Neural cell (in vitro differentiated cells): ENCODE measurements around the gene CTNNA1. TPM values are rescaled to one million over a fixed set of nuclear protein-coding genes. Genes with fewer than 3 reads are reported as not detected.

Experiments
- H2AFZ ChIP-seq: fragments of 200-600, 300-800 bp; sonication (generic), shearing (Covaris generic); 2 replicates; pipeline ENCODE4 v1.6.0; 2014; ENCODE audit warnings: low read depth, mild to moderate bottlenecking, antibody characterized with exemption, low read length, moderate library complexity
- H3F3A ChIP-seq: fragments of 200-600 bp; shearing (Covaris generic); 2 replicates; pipeline ENCODE4 v1.6.1; 2016; ENCODE audit warnings: mild to moderate bottlenecking, moderate library complexity, mixed read lengths, antibody characterized with exemption, low read length; ENCODE audit not compliant: insufficient read depth, poor library complexity, severe bottlenecking
- H3K27ac ChIP-seq: fragments of 200-600, 300-800 bp; sonication (generic), shearing (Covaris generic); 2 replicates; pipeline ENCODE4 v1.5.1; 2014; ENCODE audit warnings: mild to moderate bottlenecking, low read length, moderate library complexity
- H3K27me3 ChIP-seq: fragments of 300-800, 200-600 bp; sonication (generic), shearing (Covaris generic); 2 replicates; pipeline ENCODE4 v1.6.0; 2014; ENCODE audit warnings: mild to moderate bottlenecking, low read depth, low read length, moderate library complexity; ENCODE audit not compliant: insufficient read depth
- H3K36me3 ChIP-seq: fragments of 300-800, 200-600 bp; sonication (generic), shearing (Covaris generic); 2 replicates; pipeline ENCODE4 v1.5.1; 2014; ENCODE audit warnings: mild to moderate bottlenecking, antibody characterized with exemption, low read length, moderate library complexity; ENCODE audit not compliant: insufficient read depth
- H3K4me2 ChIP-seq: fragments of 300-800, 200-600 bp; sonication (generic), shearing (Covaris generic); 2 replicates; pipeline ENCODE4 v1.6.0; 2014; ENCODE audit warnings: mild to moderate bottlenecking, low read length
- H3K4me3 ChIP-seq: fragments of 300-800, 200-600 bp; sonication (generic), shearing (Covaris generic); 2 replicates; pipeline ENCODE4 v1.5.1; 2014; ENCODE audit warnings: mild to moderate bottlenecking, low read length, moderate library complexity
- H3K79me2 ChIP-seq: fragments of 200-600 bp; shearing (Covaris generic); replicated peaks from 2 replicates; pipeline ENCODE4 v1.6.0; 2014; ENCODE audit warnings: mild to moderate bottlenecking, low read length, moderate library complexity; ENCODE audit not compliant: insufficient read depth
- H3K9ac ChIP-seq: fragments of 300-800, 200-600 bp; sonication (generic), shearing (Covaris generic); 2 replicates; pipeline ENCODE4 v1.6.1; 2016; ENCODE audit warnings: mild to moderate bottlenecking, low read length, mixed read lengths
- H3K9me2 ChIP-seq: fragments of 200-600 bp; shearing (Covaris generic); 2 replicates; pipeline ENCODE4 v1.6.1; 2016; ENCODE audit warnings: mild to moderate bottlenecking, low read length, mixed read lengths; ENCODE audit not compliant: insufficient read depth
- H3K9me3 ChIP-seq: fragments of 200-600, 300-800 bp; sonication (generic), shearing (Covaris generic); 2 replicates; pipeline ENCODE4 v1.6.1; 2016; ENCODE audit warnings: mild to moderate bottlenecking, mixed run types, low read length, moderate library complexity, mixed read lengths
- H4K20me1 ChIP-seq: fragments of 200-600 bp; shearing (Covaris generic); 2 replicates; pipeline ENCODE4 v1.6.1; 2016; ENCODE audit warnings: mild to moderate bottlenecking, mixed run types; ENCODE audit not compliant: insufficient read depth
- EP300 ChIP-seq: fragments of 450-650 bp; conservative IDR thresholded peaks from 2 replicates; pipeline ENCODE4 v1.6.1; 2014; ENCODE audit warnings: antibody characterized with exemption, mild to moderate bottlenecking, moderate library complexity; ENCODE audit not compliant: poor library complexity, severe bottlenecking
- EZH2 ChIP-seq: fragments of 200-600, 300-800 bp; shearing (Covaris generic), sonication (generic); IDR thresholded peaks from 2 replicates; pipeline ENCODE4 v1.6.1; 2014; ENCODE audit warnings: antibody characterized with exemption, low read length, borderline replicate concordance, mild to moderate bottlenecking; ENCODE audit not compliant: insufficient read depth, poor library complexity, severe bottlenecking
- MXI1 ChIP-seq: fragments of 450-650 bp; conservative IDR thresholded peaks from 2 replicates; pipeline ENCODE4 v1.6.1; 2014; ENCODE audit warnings: antibody characterized with exemption, mild to moderate bottlenecking; ENCODE audit not compliant: poor library complexity, severe bottlenecking
- POLR2AphosphoS5 ChIP-seq: IDR thresholded peaks from 2 replicates; pipeline ENCODE4 v1.6.1; 2012
- RAD21 ChIP-seq: fragments of 450-650 bp; conservative IDR thresholded peaks from 2 replicates; pipeline ENCODE4 v1.6.1; 2014; ENCODE audit warnings: antibody characterized with exemption, mild to moderate bottlenecking, moderate library complexity
- SMC3 ChIP-seq: fragments of 450-650 bp; conservative IDR thresholded peaks from 2 replicates; pipeline ENCODE4 v1.6.1; 2014; ENCODE audit warnings: antibody characterized with exemption, mild to moderate bottlenecking, moderate library complexity; ENCODE audit not compliant: poor library complexity
- TAF1 ChIP-seq: IDR thresholded peaks from 2 replicates; pipeline ENCODE4 v1.6.1; 2012; ENCODE audit warnings: low read depth
- polyA plus RNA-seq: library from polyadenylated mRNA; depleted of rRNA; stranded (reverse); fragments of >200 nt; gene quantifications from 2 replicates; pipeline ENCODE4 v1.2.3, GENCODE V29; 2014
- TF ChIP-seq, protein P1 (sequence below): fragments of 450-650 bp; IDR thresholded peaks from 2 replicates; pipeline ENCODE4 v1.5.1; 2014; ENCODE audit warnings: antibody characterized with exemption, mild to moderate bottlenecking, moderate library complexity; ENCODE audit not compliant: poor library complexity, severe bottlenecking
- TF ChIP-seq, protein P2 (sequence below): IDR thresholded peaks from 2 replicates; pipeline ENCODE4 v1.6.1; 2012; ENCODE audit warnings: borderline replicate concordance

Gene CTNNA1
- polyA plus RNA-seq, 1 donor from 2014 or later = 87.9 TPM

- Histone ChIP-seq H2AFZ (no peak overlapping the region), H3F3A (no peaks in the 10 kb centered on the region), H3K9ac (no peak overlapping the region), H3K36me3 (no peaks in the 10 kb centered on the region), H3K4me3 (no peak overlapping the region), H3K27me3 (no peaks in the 10 kb centered on the region), H3K4me2 (no peak overlapping the region), H3K9me2 (no peaks in the 10 kb centered on the region), H3K9me3 (no peaks in the 10 kb centered on the region), H4K20me1 (no peaks in the 10 kb centered on the region), H3K27ac (no peak overlapping the region), H3K79me2 (no peaks in the 10 kb centered on the region)
- TF ChIP-seq SMC3 (no peak), EP300 (no peak), RAD21 (no peak), MXI1 (no peak), TAF1 (no peak)
- TF ChIP-seq, protein P1, sequence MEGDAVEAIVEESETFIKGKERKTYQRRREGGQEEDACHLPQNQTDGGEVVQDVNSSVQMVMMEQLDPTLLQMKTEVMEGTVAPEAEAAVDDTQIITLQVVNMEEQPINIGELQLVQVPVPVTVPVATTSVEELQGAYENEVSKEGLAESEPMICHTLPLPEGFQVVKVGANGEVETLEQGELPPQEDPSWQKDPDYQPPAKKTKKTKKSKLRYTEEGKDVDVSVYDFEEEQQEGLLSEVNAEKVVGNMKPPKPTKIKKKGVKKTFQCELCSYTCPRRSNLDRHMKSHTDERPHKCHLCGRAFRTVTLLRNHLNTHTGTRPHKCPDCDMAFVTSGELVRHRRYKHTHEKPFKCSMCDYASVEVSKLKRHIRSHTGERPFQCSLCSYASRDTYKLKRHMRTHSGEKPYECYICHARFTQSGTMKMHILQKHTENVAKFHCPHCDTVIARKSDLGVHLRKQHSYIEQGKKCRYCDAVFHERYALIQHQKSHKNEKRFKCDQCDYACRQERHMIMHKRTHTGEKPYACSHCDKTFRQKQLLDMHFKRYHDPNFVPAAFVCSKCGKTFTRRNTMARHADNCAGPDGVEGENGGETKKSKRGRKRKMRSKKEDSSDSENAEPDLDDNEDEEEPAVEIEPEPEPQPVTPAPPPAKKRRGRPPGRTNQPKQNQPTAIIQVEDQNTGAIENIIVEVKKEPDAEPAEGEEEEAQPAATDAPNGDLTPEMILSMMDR = no peak
These were observed 142.7 kb downstream of the CTNNA1 start for GRCh38 chr5:138895918-138896317.

- no peak overlapping the region for H3K27ac ChIP-seq
- no peak overlapping the region for H3K9ac ChIP-seq
- no peaks in the 10 kb centered on the region for H3K79me2 ChIP-seq
- H3K4me2 ChIP-seq = no peak overlapping the region
- no peaks in the 10 kb centered on the region for H3K36me3 ChIP-seq
- no peaks in the 10 kb centered on the region for H4K20me1 ChIP-seq
- no peak overlapping the region for H2AFZ ChIP-seq
- TF ChIP-seq POLR2AphosphoS5 = no peak
- no peak for TF ChIP-seq EZH2
- TF ChIP-seq, protein P2, sequence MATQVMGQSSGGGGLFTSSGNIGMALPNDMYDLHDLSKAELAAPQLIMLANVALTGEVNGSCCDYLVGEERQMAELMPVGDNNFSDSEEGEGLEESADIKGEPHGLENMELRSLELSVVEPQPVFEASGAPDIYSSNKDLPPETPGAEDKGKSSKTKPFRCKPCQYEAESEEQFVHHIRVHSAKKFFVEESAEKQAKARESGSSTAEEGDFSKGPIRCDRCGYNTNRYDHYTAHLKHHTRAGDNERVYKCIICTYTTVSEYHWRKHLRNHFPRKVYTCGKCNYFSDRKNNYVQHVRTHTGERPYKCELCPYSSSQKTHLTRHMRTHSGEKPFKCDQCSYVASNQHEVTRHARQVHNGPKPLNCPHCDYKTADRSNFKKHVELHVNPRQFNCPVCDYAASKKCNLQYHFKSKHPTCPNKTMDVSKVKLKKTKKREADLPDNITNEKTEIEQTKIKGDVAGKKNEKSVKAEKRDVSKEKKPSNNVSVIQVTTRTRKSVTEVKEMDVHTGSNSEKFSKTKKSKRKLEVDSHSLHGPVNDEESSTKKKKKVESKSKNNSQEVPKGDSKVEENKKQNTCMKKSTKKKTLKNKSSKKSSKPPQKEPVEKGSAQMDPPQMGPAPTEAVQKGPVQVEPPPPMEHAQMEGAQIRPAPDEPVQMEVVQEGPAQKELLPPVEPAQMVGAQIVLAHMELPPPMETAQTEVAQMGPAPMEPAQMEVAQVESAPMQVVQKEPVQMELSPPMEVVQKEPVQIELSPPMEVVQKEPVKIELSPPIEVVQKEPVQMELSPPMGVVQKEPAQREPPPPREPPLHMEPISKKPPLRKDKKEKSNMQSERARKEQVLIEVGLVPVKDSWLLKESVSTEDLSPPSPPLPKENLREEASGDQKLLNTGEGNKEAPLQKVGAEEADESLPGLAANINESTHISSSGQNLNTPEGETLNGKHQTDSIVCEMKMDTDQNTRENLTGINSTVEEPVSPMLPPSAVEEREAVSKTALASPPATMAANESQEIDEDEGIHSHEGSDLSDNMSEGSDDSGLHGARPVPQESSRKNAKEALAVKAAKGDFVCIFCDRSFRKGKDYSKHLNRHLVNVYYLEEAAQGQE = no peak
- H3F3A ChIP-seq = no peaks in the 10 kb centered on the region
- H3K9me2 ChIP-seq = no peaks in the 10 kb centered on the region
- no peaks in the 10 kb centered on the region for H3K9me3 ChIP-seq
- no peak overlapping the region for H3K4me3 ChIP-seq
- no peaks in the 10 kb centered on the region for H3K27me3 ChIP-seq
These were observed 145.1 kb downstream of the CTNNA1 start for GRCh38 chr5:138898299-138898698.

GRCh38 chr5:138898742-138899141 is 145.5 kb downstream of the CTNNA1 start:
- H3K4me2 ChIP-seq = no peak overlapping the region
- H3K79me2 ChIP-seq = no peaks in the 10 kb centered on the region
- H4K20me1 ChIP-seq = no peaks in the 10 kb centered on the region
- TF ChIP-seq SMC3 (no peak), EZH2 (no peak)
- H3F3A ChIP-seq = no peaks in the 10 kb centered on the region
- no peaks in the 10 kb centered on the region for H3K27me3 ChIP-seq
- no peaks in the 10 kb centered on the region for H3K9me3 ChIP-seq
- no peak overlapping the region for H2AFZ ChIP-seq
- H3K27ac ChIP-seq = no peak overlapping the region
- no peaks in the 10 kb centered on the region for H3K36me3 ChIP-seq
- no peak overlapping the region for H3K9ac ChIP-seq
- H3K9me2 ChIP-seq = no peaks in the 10 kb centered on the region
- H3K4me3 ChIP-seq = no peak overlapping the region
